NCI-H446 (cell line): Measurements from ENCODE around the gene KLHL12.

ENCODE experiments used
- DNase-seq, 2 experiments: peaks; one replicate each; lab custom pipeline; 2025; lab: John Stamatoyannopoulos, UW

Gene KLHL12

GRCh38 chr1:202926581-202927491 lies at the start of gene KLHL12:
KLHL12 (minus strand) TSS chr1:202927234; CDS start chr1:202925162, 2,072 bp downstream.
- peak; percentile 96 to 98 for DNase-seq

- no peak for DNase-seq
Observed at GRCh38 chr1:202976633-202977032, 49.6 kb upstream of the KLHL12 start.

GRCh38 chr1:202974856-202975255 lies 47.8 kb upstream of the KLHL12 start:
- DNase-seq = no peak

- no peak for DNase-seq
Observed at GRCh38 chr1:202972046-202972445, 45.0 kb upstream of the KLHL12 start.

GRCh38 chr1:202968895-202969295 lies 41.9 kb upstream of the KLHL12 start:
- peak; percentile 31 to 59 for DNase-seq

- DNase-seq = no peak
Observed at GRCh38 chr1:202968351-202968750, 41.3 kb upstream of the KLHL12 start.

- no peak for DNase-seq
Observed at GRCh38 chr1:202967684-202968281, 40.7 kb upstream of the KLHL12 start.

GRCh38 chr1:202966006-202966898 lies 39.2 kb upstream of the KLHL12 start:
- no peak for DNase-seq

- DNase-seq = no peak
Observed at GRCh38 chr1:202965422-202965821, 38.4 kb upstream of the KLHL12 start.

- DNase-seq = no peak
Observed at GRCh38 chr1:202964791-202965410, 37.9 kb upstream of the KLHL12 start.

GRCh38 chr1:202961220-202961880 lies 34.3 kb upstream of the KLHL12 start:
- no peak for DNase-seq

- no peak for DNase-seq
Observed at GRCh38 chr1:202959276-202959620, 32.2 kb upstream of the KLHL12 start.

- no peak for DNase-seq
Observed at GRCh38 chr1:202958544-202959275, 31.7 kb upstream of the KLHL12 start.

- peak; percentile 56 to 90 for DNase-seq
Observed at GRCh38 chr1:202957733-202958543, 30.9 kb upstream of the KLHL12 start, which contains the start of gene ADIPOR1. ADIPOR1 (minus strand) TSS chr1:202958312; CDS start chr1:202951070, 7,242 bp downstream.

- no peak for DNase-seq
Observed at GRCh38 chr1:202956969-202957368, 29.9 kb upstream of the KLHL12 start.

- DNase-seq = no peak
Observed at GRCh38 chr1:202954057-202954745, 27.2 kb upstream of the KLHL12 start.

- no peak for DNase-seq
Observed at GRCh38 chr1:202953392-202953791, 26.4 kb upstream of the KLHL12 start.

GRCh38 chr1:202952818-202953217 lies 25.8 kb upstream of the KLHL12 start:
- no peak for DNase-seq

GRCh38 chr1:202952099-202952498 lies 25.1 kb upstream of the KLHL12 start:
- DNase-seq = no peak
